HG02840 (cell line): ENCODE data around the gene PRDM5.
"Not testable (repeated sequence)": the region's sequence is repeated elsewhere in the genome, so short reads cannot be mapped to it uniquely, and the experiment has no call there.

Source experiments
- ATAC-seq: cut with Tn5 transposase; IDR thresholded peaks from one replicate; pipeline ENCODE4 v1.9.1; 2021; ENCODE audit warnings: mild to moderate bottlenecking, moderate library complexity, moderate number of reproducible peaks; ENCODE audit not compliant: unreplicated experiment, low FRiP score

PRDM5 gene

GRCh38 chr4:120671538-120671937 is 251.0 kb downstream of the PRDM5 start:
- ATAC-seq: no peak

- ATAC-seq: no peak
These were observed 255.4 kb downstream of the PRDM5 start for GRCh38 chr4:120667102-120667501.

GRCh38 chr4:120664851-120665250 is 257.7 kb downstream of the PRDM5 start:
- no peak for ATAC-seq

- ATAC-seq: no peak
These were observed 262.8 kb downstream of the PRDM5 start for GRCh38 chr4:120659616-120660170.

- no peak for ATAC-seq
These were observed 263.8 kb downstream of the PRDM5 start for GRCh38 chr4:120658772-120659171.

- no peak for ATAC-seq
These were observed 268.5 kb downstream of the PRDM5 start for GRCh38 chr4:120653804-120654573.

GRCh38 chr4:120648336-120648735 is 274.2 kb downstream of the PRDM5 start:
- ATAC-seq: not testable (repeated sequence)
